Measurements from ENCODE around the gene TMPRSS4. TPM values are rescaled to one million over a fixed set of nuclear protein-coding genes. Genes with fewer than 3 reads are reported as not detected.

The TMPRSS4 gene
- total and polyA plus RNA-seq, 3 donors from 2014 or later: 1.2 to 4.3 (median 1.3) TPM

Other genes starting within 250 kb of the TMPRSS4 start
- 100 to 1,000 TPM; 191 to 439 TPM for gene FXYD6, start 200.4 kb upstream of the TMPRSS4 start, total RNA-seq
- 186 TPM for gene FXYD6, start 200.4 kb upstream of the TMPRSS4 start, polyA plus RNA-seq (ENCODE audit: insufficient read depth, low read depth, low replicate concordance)
- under 1 TPM; 0.74 to 0.87 TPM for gene TMPRSS13, start 147.7 kb upstream of the TMPRSS4 start, total RNA-seq
- gene TMPRSS13, start 147.7 kb upstream of the TMPRSS4 start, polyA plus RNA-seq (ENCODE audit: insufficient read depth, low read depth, low replicate concordance): 0.91 TPM
- gene IL10RA, start 90.7 kb upstream of the TMPRSS4 start, total RNA-seq: 1 to 10 TPM; 3.6 to 7.6 TPM
- 12.8 TPM for gene IL10RA, start 90.7 kb upstream of the TMPRSS4 start, polyA plus RNA-seq (ENCODE audit: insufficient read depth, low read depth, low replicate concordance)
- gene SMIM35, start 9.9 kb downstream of the TMPRSS4 start, total RNA-seq: under 1 TPM in 1 of 2 donors, not detected in 1; 0.19 TPM
- gene SMIM35, start 9.9 kb downstream of the TMPRSS4 start, polyA plus RNA-seq (ENCODE audit: insufficient read depth, low read depth, low replicate concordance): 0.17 TPM
- gene SCN4B, start 75.7 kb downstream of the TMPRSS4 start, total RNA-seq: 1 to 10 TPM; 1.9 to 2.0 TPM
- 4.9 TPM for gene SCN4B, start 75.7 kb downstream of the TMPRSS4 start, polyA plus RNA-seq (ENCODE audit: insufficient read depth, low read depth, low replicate concordance)
- gene SCN2B, start 99.6 kb downstream of the TMPRSS4 start, total RNA-seq: under 1 TPM; 0.24 to 0.43 TPM
- gene SCN2B, start 99.6 kb downstream of the TMPRSS4 start, polyA plus RNA-seq (ENCODE audit: insufficient read depth, low read depth, low replicate concordance): 0.70 TPM
- gene JAML, start 147.9 kb downstream of the TMPRSS4 start, total RNA-seq: 1 to 10 TPM; 1.9 to 3.5 TPM
- 9.7 TPM for gene JAML, start 147.9 kb downstream of the TMPRSS4 start, polyA plus RNA-seq (ENCODE audit: insufficient read depth, low read depth, low replicate concordance)
- 1 to 10 TPM; 2.4 to 3.2 TPM for gene MPZL3, start 175.3 kb downstream of the TMPRSS4 start, total RNA-seq
- 3.4 TPM for gene MPZL3, start 175.3 kb downstream of the TMPRSS4 start, polyA plus RNA-seq (ENCODE audit: insufficient read depth, low read depth, low replicate concordance)
- 1 to 10 TPM; 1.7 to 3.0 TPM for gene MPZL2, start 187.2 kb downstream of the TMPRSS4 start, total RNA-seq
- gene MPZL2, start 187.2 kb downstream of the TMPRSS4 start, polyA plus RNA-seq (ENCODE audit: insufficient read depth, low read depth, low replicate concordance): 4.2 TPM
- gene CD3E, start 227.7 kb downstream of the TMPRSS4 start, total RNA-seq: under 1 TPM in 1 of 2 donors, not detected in 1; 0.50 TPM
- gene CD3E, start 227.7 kb downstream of the TMPRSS4 start, polyA plus RNA-seq (ENCODE audit: insufficient read depth, low read depth, low replicate concordance): 6.1 TPM

All from testis (tissue), 3 donors.